Left lung (tissue), 10 donors: ENCODE measurements around the gene PDCD11. TPM values are rescaled to one million over a fixed set of nuclear protein-coding genes. Genes with fewer than 3 reads are reported as not detected.

ENCODE experiments used
- ATAC-seq: fragments of 200-7000 bp; cut with Tn5 transposase; one replicate; pipeline ENCODE4 v1.9.1; 2020; ENCODE audit warnings: moderate library complexity
- DNase-seq, 4 donors: peaks; one replicate each; pipeline ENCODE4 v3.0.0-alpha.2; 2013 to 2020
- H3K27ac ChIP-seq, 2 donors: fragments of 200-600 bp; sonication (generic) in 1 of 2; one replicate each; pipeline versions ENCODE4 v1.5.0 to v1.8.0; 2020 to 2021
- H3K27me3 ChIP-seq, 2 donors: fragments of 200-600 bp; sonication (generic) in 1 of 2; one replicate each; pipeline versions ENCODE4 v1.5.0 to v1.8.0; 2020 to 2021
- H3K36me3 ChIP-seq, 2 donors: fragments of 200-600 bp; sonication (generic) in 1 of 2; one replicate each; pipeline versions ENCODE4 v1.5.0 to v1.8.0; 2020 to 2021
- H3K4me1 ChIP-seq, 2 donors: fragments of 200-600 bp; one replicate each; pipeline ENCODE4 v1.8.0; 2021
- H3K4me3 ChIP-seq, 2 donors: fragments of 200-600 bp; sonication (generic) in 1 of 2; one replicate each; pipeline versions ENCODE4 v1.5.0 to v1.8.0; 2020 to 2021; ENCODE audit warnings: mild to moderate bottlenecking in 1 of 2
- H3K9me3 ChIP-seq, 2 donors: fragments of 200-600 bp; sonication (generic) in 1 of 2; one replicate each; pipeline versions ENCODE4 v1.5.0 to v1.8.0; 2020 to 2021
- intact Hi-C, 2 donors: fragments of 100-400 bp; cut with DNase I; formaldehyde crosslinking; loops; one replicate each; pipeline versions ENCODE4 v1.11.2 to v1.14.2; 2022
- microRNA-seq, 2 donors: library from miRNA; unstranded; fragments of <30 nt; microRNA quantifications; one replicate each; pipeline ENCODE4, GENCODE V29; 2019
- polyA plus RNA-seq, 6 donors: library from polyadenylated mRNA; unstranded; fragments of 120-200 nt; gene quantifications; one replicate each; pipeline ENCODE4 v1.2.1, GENCODE V29; 2013; ENCODE audit not compliant: insufficient read length in 6 of 6
- total RNA-seq, 2 donors: library from RNA; stranded (reverse); fragmentation: NEBNext Ultra II Directional; extraction: Animal tissue kit (Norgen Biotek cat#: 25700); gene quantifications; one replicate each; pipeline ENCODE4 v1.2.1, GENCODE V29; 2021
- TF ChIP-seq, protein P1 (sequence below), 2 donors: fragments of 200-600 bp; sonication (generic) in 1 of 2; IDR thresholded peaks; one replicate each; pipeline versions ENCODE4 v1.5.0 to v1.8.0; 2021; ENCODE audit warnings: antibody characterized with exemption in 2 of 2
- donor health status: DM: no; HTN: yes; CAD: no.
- donor health status: DM: no; HTN: no; CAD: no.

The PDCD11 gene
- total and polyA plus RNA-seq, 8 donors = 20.1 to 42.4 (median 39.0) TPM

- TF ChIP-seq, protein P1, sequence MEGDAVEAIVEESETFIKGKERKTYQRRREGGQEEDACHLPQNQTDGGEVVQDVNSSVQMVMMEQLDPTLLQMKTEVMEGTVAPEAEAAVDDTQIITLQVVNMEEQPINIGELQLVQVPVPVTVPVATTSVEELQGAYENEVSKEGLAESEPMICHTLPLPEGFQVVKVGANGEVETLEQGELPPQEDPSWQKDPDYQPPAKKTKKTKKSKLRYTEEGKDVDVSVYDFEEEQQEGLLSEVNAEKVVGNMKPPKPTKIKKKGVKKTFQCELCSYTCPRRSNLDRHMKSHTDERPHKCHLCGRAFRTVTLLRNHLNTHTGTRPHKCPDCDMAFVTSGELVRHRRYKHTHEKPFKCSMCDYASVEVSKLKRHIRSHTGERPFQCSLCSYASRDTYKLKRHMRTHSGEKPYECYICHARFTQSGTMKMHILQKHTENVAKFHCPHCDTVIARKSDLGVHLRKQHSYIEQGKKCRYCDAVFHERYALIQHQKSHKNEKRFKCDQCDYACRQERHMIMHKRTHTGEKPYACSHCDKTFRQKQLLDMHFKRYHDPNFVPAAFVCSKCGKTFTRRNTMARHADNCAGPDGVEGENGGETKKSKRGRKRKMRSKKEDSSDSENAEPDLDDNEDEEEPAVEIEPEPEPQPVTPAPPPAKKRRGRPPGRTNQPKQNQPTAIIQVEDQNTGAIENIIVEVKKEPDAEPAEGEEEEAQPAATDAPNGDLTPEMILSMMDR (IDR thresholded peaks at IDR 0.05) = no peak
- no peaks in the 10 kb centered on the region for H3K36me3 ChIP-seq
- intact Hi-C loops = no loop called here
- peaks cover 42 to 69% of the 10 kb centered on the region in 2 donors for H3K27me3 ChIP-seq
- DNase-seq (peak in 1 of 4 donors; percentile 81), ATAC-seq (peak; percentile 14)
- H3K9me3 ChIP-seq = no peaks in the 10 kb centered on the region
- no peak overlapping the region for H3K27ac ChIP-seq
- peaks cover 5 to 17% of the 10 kb centered on the region in 2 donors for H3K4me1 ChIP-seq
- peak overlapping the region; percentile 37 to 41 for H3K4me3 ChIP-seq
Observed at GRCh38 chr10:103493916-103494877, 97.8 kb downstream of the PDCD11 start.

DNA sequence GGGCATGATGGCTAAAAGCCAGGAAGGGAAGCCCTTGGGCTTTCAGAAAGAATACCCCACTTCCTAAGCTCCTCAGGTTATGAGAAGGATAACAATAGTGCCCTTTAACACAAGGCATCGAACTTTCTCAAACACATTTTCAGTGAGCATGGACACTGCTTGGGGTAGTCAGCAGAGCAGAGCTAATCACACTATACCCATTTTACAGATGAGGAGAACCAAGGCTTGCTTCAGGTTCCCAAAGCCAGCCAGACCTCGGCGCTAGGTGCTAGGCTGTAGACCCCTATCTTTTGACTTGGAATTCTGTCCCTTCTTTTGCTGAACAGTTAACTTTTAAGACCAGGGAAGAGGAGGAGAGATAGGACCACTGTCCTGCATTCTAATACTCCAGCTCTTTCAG lies 98.9 kb downstream of the PDCD11 start:
- Histone ChIP-seq H3K4me3 (no peak overlapping the region), H3K27me3 (peaks cover 42 to 74% of the 10 kb centered on the region in 2 donors)

More for the DNA sequence above, 98.9 kb downstream of the PDCD11 start:
- Histone ChIP-seq H3K27ac (no peak overlapping the region), H3K4me1 (peaks cover 5 to 17% of the 10 kb centered on the region in 2 donors), H3K9me3 (no peaks in the 10 kb centered on the region), H3K36me3 (no peaks in the 10 kb centered on the region)
- TF ChIP-seq, protein P1 (IDR thresholded peaks at IDR 0.05) = no peak
- DNase-seq = no peak
- intact Hi-C loops = no loop called here
- no peak for ATAC-seq

Small RNAs within 50 kb of the gene (microRNA-seq; reads per million reads assigned to microRNA genes)
- 1,051 to 1,121 reads per million in 2 donors for gene MIR1307

Other genes starting within 250 kb of the PDCD11 start
- gene NT5C2, start 203.4 kb upstream of the PDCD11 start, total RNA-seq = 100 to 1,000 TPM in 1 of 2 donors, 10 to 100 TPM in 1; 95.3 to 100 TPM
- gene NT5C2, start 203.4 kb upstream of the PDCD11 start, polyA plus RNA-seq = 100 to 1,000 TPM; 124 to 173 (median 135) TPM
- gene RPEL1, start 150.7 kb upstream of the PDCD11 start, total RNA-seq = under 1 TPM; 0.12 to 0.13 TPM
- gene RPEL1, start 150.7 kb upstream of the PDCD11 start, polyA plus RNA-seq = under 1 TPM in 5 of 6 donors, not detected in 1; 0.10 to 0.25 (median 0.20) TPM
- gene INA, start 119.5 kb upstream of the PDCD11 start, total RNA-seq = under 1 TPM; 0.08 to 0.26 TPM
- gene INA, start 119.5 kb upstream of the PDCD11 start, polyA plus RNA-seq = under 1 TPM; 0.30 to 0.47 (median 0.39) TPM
- 1 to 10 TPM; 7.7 to 8.5 TPM for gene PCGF6, start 45.5 kb upstream of the PDCD11 start, total RNA-seq
- 10 to 100 TPM; 11.2 to 14.7 (median 13.7) TPM for gene PCGF6, start 45.5 kb upstream of the PDCD11 start, polyA plus RNA-seq
- 1 to 10 TPM; 3.7 to 5.1 TPM for gene TAF5, start 28.6 kb upstream of the PDCD11 start, total RNA-seq
- gene TAF5, start 28.6 kb upstream of the PDCD11 start, polyA plus RNA-seq = 1 to 10 TPM; 6.5 to 8.1 (median 7.5) TPM
- gene ATP5MK, start 151 bp upstream of the PDCD11 start, total RNA-seq = 100 to 1,000 TPM; 257 to 259 TPM
- gene ATP5MK, start 151 bp upstream of the PDCD11 start, polyA plus RNA-seq = 100 to 1,000 TPM; 145 to 175 (median 153) TPM
- 10 to 100 TPM; 29.4 to 60.2 TPM for gene CALHM2, start 55.7 kb downstream of the PDCD11 start, total RNA-seq
- gene CALHM2, start 55.7 kb downstream of the PDCD11 start, polyA plus RNA-seq = 10 to 100 TPM; 11.1 to 20.1 (median 14.9) TPM
- not detected for gene CALHM1, start 62.3 kb downstream of the PDCD11 start, total RNA-seq
- gene CALHM1, start 62.3 kb downstream of the PDCD11 start, polyA plus RNA-seq = under 1 TPM; 0.09 to 0.15 (median 0.13) TPM
- gene CALHM3, start 82.6 kb downstream of the PDCD11 start, total RNA-seq = under 1 TPM in 1 of 2 donors, not detected in 1; 0.16 TPM
- not detected for gene CALHM3, start 82.6 kb downstream of the PDCD11 start, polyA plus RNA-seq
- under 1 TPM; 0.76 TPM for gene NEURL1, start 97.1 kb downstream of the PDCD11 start, total RNA-seq
- 1 to 10 TPM; 1.3 to 2.1 (median 1.5) TPM for gene NEURL1, start 97.1 kb downstream of the PDCD11 start, polyA plus RNA-seq